HepG2 (cell line): ENCODE measurements around the gene CLDN7. TPM values are rescaled to one million over a fixed set of nuclear protein-coding genes. Genes with fewer than 3 reads are reported as not detected.

Source experiments
- DBP ChIP-seq: sonication (generic); formaldehyde crosslinking; IDR thresholded peaks from 2 replicates; pipeline ENCODE4 v1.4.0; 2020; ENCODE audit warnings: missing genetic modification reagents; ENCODE audit errors: not compliant biosample characterization
- ERF ChIP-seq: IDR thresholded peaks from 2 replicates; pipeline ENCODE4 v1.6.1; 2018; ENCODE audit warnings: missing biosample characterization, missing genetic modification reagents
- NFAT5 ChIP-seq: sonication (generic); formaldehyde crosslinking; IDR thresholded peaks from 2 replicates; pipeline ENCODE4 v1.4.0; 2020; ENCODE audit warnings: missing genetic modification reagents
- NFE2L1 ChIP-seq: sonication (generic); formaldehyde crosslinking; IDR thresholded peaks from 2 replicates; pipeline ENCODE4 v1.4.0; 2020; ENCODE audit warnings: missing genetic modification reagents, mild to moderate bottlenecking, borderline replicate concordance
- NFRKB ChIP-seq: fragments of 450-650 bp; IDR thresholded peaks from 2 replicates; pipeline ENCODE4 v1.6.1; 2017
- NR1H2 ChIP-seq: sonication (generic); formaldehyde crosslinking; IDR thresholded peaks from 2 replicates; pipeline ENCODE4 v1.8.1; 2022; ENCODE audit warnings: low read depth, missing genetic modification reagents, borderline replicate concordance
- PHB2 ChIP-seq: fragments of 450-650 bp; IDR thresholded peaks from 2 replicates; pipeline ENCODE4 v1.6.1; 2018; ENCODE audit not compliant: partially characterized antibody
- PRDM10 ChIP-seq: sonication (generic); formaldehyde crosslinking; IDR thresholded peaks from 2 replicates; pipeline ENCODE4 v1.4.0; 2020; ENCODE audit warnings: low read depth, missing genetic modification reagents
- RFX1 ChIP-seq: fragments of 450-650 bp; IDR thresholded peaks from 2 replicates; pipeline ENCODE4 v1.6.1; 2017
- RXRB ChIP-seq: IDR thresholded peaks from 2 replicates; pipeline ENCODE4 v1.6.1; 2016; ENCODE audit warnings: borderline replicate concordance, missing genetic modification reagents, missing compliant biosample characterization
- SCMH1 ChIP-seq: sonication (generic); formaldehyde crosslinking; IDR thresholded peaks from 2 replicates; pipeline ENCODE4 v1.9.0; 2021; ENCODE audit warnings: missing genetic modification reagents, mild to moderate bottlenecking, borderline replicate concordance
- SIN3B ChIP-seq: fragments of 150-350 bp; IDR thresholded peaks from 2 replicates; pipeline ENCODE4 v1.6.1; 2014; ENCODE audit warnings: low read length
- TSC22D2 ChIP-seq: sonication (generic); formaldehyde crosslinking; IDR thresholded peaks from 2 replicates; pipeline ENCODE4 v1.5.1; 2020; ENCODE audit warnings: missing genetic modification reagents, mild to moderate bottlenecking, borderline replicate concordance
- ZNF350 ChIP-seq: sonication (generic); formaldehyde crosslinking; IDR thresholded peaks from 2 replicates; pipeline ENCODE4 v1.4.0; 2020; ENCODE audit warnings: mild to moderate bottlenecking, low read depth, missing genetic modification reagents, borderline replicate concordance
- ZNF703 ChIP-seq: sonication (generic); formaldehyde crosslinking; IDR thresholded peaks from 2 replicates; pipeline ENCODE4 v1.5.1; 2020; ENCODE audit warnings: missing genetic modification reagents, mild to moderate bottlenecking, moderate library complexity, borderline replicate concordance
- ZNF782 ChIP-seq: sonication (generic); formaldehyde crosslinking; IDR thresholded peaks from 2 replicates; pipeline ENCODE4 v1.4.0; 2020; ENCODE audit warnings: missing genetic modification reagents, mild to moderate bottlenecking, borderline replicate concordance
- ZNF800 ChIP-seq: sonication (generic); formaldehyde crosslinking; IDR thresholded peaks from 2 replicates; pipeline ENCODE4 v1.4.0; 2020; ENCODE audit warnings: missing genetic modification reagents
- ZNF850 ChIP-seq: sonication (generic); formaldehyde crosslinking; conservative IDR thresholded peaks from 2 replicates; pipeline ENCODE4 v1.9.0; 2021; ENCODE audit warnings: mild to moderate bottlenecking, missing genetic modification reagents
- polyA plus RNA-seq, 8 experiments: library from polyadenylated mRNA; depleted of rRNA in 3 of 8; stranded (reverse) in 7 of 8; unstranded in 1 of 8; fragments of >200 nt; fragmentation: Illumina TruSeq in 4 of 8; extraction: Trizol in 4 of 8; gene quantifications; 2 replicates each; pipeline versions ENCODE4 v1.2.1 to v1.2.3, GENCODE V29; 2011 to 2016; ENCODE audit warnings: low read depth in 4 of 8, missing spikeins in 1 of 8, mixed read lengths in 1 of 8; ENCODE audit not compliant: insufficient read depth in 1 of 8
- total RNA-seq, 5 experiments: library from RNA; depleted of rRNA; stranded (reverse); fragments of >200 nt; fragmentation: Illumina TruSeq; extraction: Trizol; gene quantifications; 2 replicates each; pipeline ENCODE4 v1.2.3, GENCODE V29; 2016; ENCODE audit warnings: low read depth in 1 of 5

Gene CLDN7
- total and polyA plus RNA-seq, 2 of the 13 experiments (the other 11 are each of a cell fraction or from before 2014, with no cell fraction given), result not detected

- no peak for TF ChIP-seq ZNF782 (CRISPR knock-in tag)
- TF ChIP-seq PHB2, result no peak
- TF ChIP-seq ZNF350 (CRISPR knock-in tag), result peak; percentile 73; the same call in 1 of the 2 replicates
- no peak for TF ChIP-seq SIN3B
- TF ChIP-seq NFE2L1, result no peak
- TF ChIP-seq ERF (CRISPR knock-in tag), result peak; percentile 72
- peak; percentile 42; the same call in 1 of the 2 replicates for TF ChIP-seq ZNF703 (CRISPR knock-in tag)
- no peak for TF ChIP-seq RFX1
- TF ChIP-seq NFRKB, result no peak
- TF ChIP-seq ZNF800 (CRISPR knock-in tag), result no peak; the same call in 1 of the 2 replicates
- no peak for TF ChIP-seq DBP (CRISPR knock-in tag)
- peak; percentile 67; the same call in 1 of the 2 replicates for TF ChIP-seq RXRB (CRISPR knock-in tag)
- no peak for TF ChIP-seq SCMH1
- no peak for TF ChIP-seq NR1H2
- TF ChIP-seq ZNF850 (CRISPR knock-in tag), result no peak
- TF ChIP-seq NFAT5 (CRISPR knock-in tag), result no peak
- no peak; the same call in 1 of the 2 replicates for TF ChIP-seq PRDM10 (CRISPR knock-in tag)
- peak; percentile 42; the same call in 1 of the 2 replicates for TF ChIP-seq TSC22D2
These were observed 18.3 kb upstream of the CLDN7 start (continued) for GRCh38 chr17:7280519-7281073.
